Erythroblast (primary cell): ENCODE measurements around the gene PRLR.

Experiments used
- GATA1 ChIP-seq: IDR thresholded peaks from 2 replicates; pipeline ENCODE4 v1.6.1; 2011; ENCODE audit warnings: low read depth, mild to moderate bottlenecking, control low read depth, low read length, moderate library complexity
- POLR2A ChIP-seq: IDR thresholded peaks from 2 replicates; pipeline ENCODE4 v1.6.1; 2011; ENCODE audit warnings: mild to moderate bottlenecking, low read length

GRCh38 chr5:35004200-35004599, 226.1 kb downstream of the PRLR start:
- no peak for TF ChIP-seq POLR2A
- no peak for TF ChIP-seq GATA1
